ENCODE results near the gene ERBIN. TPM values are rescaled to one million over a fixed set of nuclear protein-coding genes. Genes with fewer than 3 reads are reported as not detected.
"Not testable (repeated sequence)": the region's sequence is repeated elsewhere in the genome, so short reads cannot be mapped to it uniquely, and the experiment has no call there.

The ERBIN gene
- polyA plus RNA-seq, 2 of the 4 experiments (the other 2 are of a cell fraction) = 24.3 to 57.7 TPM

- TF ChIP-seq PBX3 (IDR thresholded peaks at IDR 0.05) = no peak
- no peak for TF ChIP-seq MAZ (IDR thresholded peaks at IDR 0.05; ENCODE audit: borderline replicate concordance, low read depth, low read length)
- TF ChIP-seq, protein P1, sequence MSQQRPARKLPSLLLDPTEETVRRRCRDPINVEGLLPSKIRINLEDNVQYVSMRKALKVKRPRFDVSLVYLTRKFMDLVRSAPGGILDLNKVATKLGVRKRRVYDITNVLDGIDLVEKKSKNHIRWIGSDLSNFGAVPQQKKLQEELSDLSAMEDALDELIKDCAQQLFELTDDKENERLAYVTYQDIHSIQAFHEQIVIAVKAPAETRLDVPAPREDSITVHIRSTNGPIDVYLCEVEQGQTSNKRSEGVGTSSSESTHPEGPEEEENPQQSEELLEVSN (IDR thresholded peaks at IDR 0.05; ENCODE audit: borderline replicate concordance, low read depth) = no peak
- no peak for TF ChIP-seq KDM1A (IDR thresholded peaks at IDR 0.05; ENCODE audit: low read depth)
- TF ChIP-seq RFX5 (IDR thresholded peaks at IDR 0.05) = no peak
- TF ChIP-seq CBX2 (IDR thresholded peaks at IDR 0.05; ENCODE audit: borderline replicate concordance, low read depth) = no peak
- TF ChIP-seq ZFP36 (IDR thresholded peaks at IDR 0.05; ENCODE audit: borderline replicate concordance, partially characterized antibody) = no peak
- TF ChIP-seq FOXS1 (CRISPR knock-in tag; IDR thresholded peaks at IDR 0.05) = no peak
- no peak for TF ChIP-seq CHD4 (IDR thresholded peaks at IDR 0.05; ENCODE audit: borderline replicate concordance)
- no peak for TF ChIP-seq PHF8 (IDR thresholded peaks at IDR 0.05; ENCODE audit: borderline replicate concordance, low read depth)
Measured at GRCh38 chr5:65883461-65883860, 42.9 kb upstream of the ERBIN start (continued).

GRCh38 chr5:65886387-65886786, 40.0 kb upstream of the ERBIN start:
- DNase-seq (ENCODE audit: low read depth in 1 of 2, low spot score in 1 of 2) (no peak), FAIRE-seq (no peak), ATAC-seq (peak; percentile 51 to 54)
- TF ChIP-seq ZNF302 (CRISPR knock-in tag; IDR thresholded peaks at IDR 0.05) = no peak
- no peak for TF ChIP-seq CHD4 (IDR thresholded peaks at IDR 0.05; ENCODE audit: borderline replicate concordance)
- Histone ChIP-seq H3K9me3 (no peaks in the 10 kb centered on the region), H3K4me2 (peak overlapping the region; percentile 84), H3K27ac (peak overlapping the region; percentile 31 to 69; a peak in 4 of 6 replicates), H3K4me3 (no peak overlapping the region), H3K4me1 (peaks cover 15% of the 10 kb centered on the region)
- CTCF ChIA-PET = interaction anchor here (1.6 to 2.0 kb wide), 2 partner anchors 26 to 38 kb away, joined by 3 to 5 read pairs; no protein-coding TSS in a partner anchor
- 62% methylated on average over 7 of the region's 7 CpGs for WGBS (ENCODE audit: missing lambda C conversion rate)
- POLR2A ChIA-PET = interaction anchor here (0.7 kb wide), 1 partner anchor 11 kb away, joined by 3 read pairs; no protein-coding TSS in a partner anchor

DNA sequence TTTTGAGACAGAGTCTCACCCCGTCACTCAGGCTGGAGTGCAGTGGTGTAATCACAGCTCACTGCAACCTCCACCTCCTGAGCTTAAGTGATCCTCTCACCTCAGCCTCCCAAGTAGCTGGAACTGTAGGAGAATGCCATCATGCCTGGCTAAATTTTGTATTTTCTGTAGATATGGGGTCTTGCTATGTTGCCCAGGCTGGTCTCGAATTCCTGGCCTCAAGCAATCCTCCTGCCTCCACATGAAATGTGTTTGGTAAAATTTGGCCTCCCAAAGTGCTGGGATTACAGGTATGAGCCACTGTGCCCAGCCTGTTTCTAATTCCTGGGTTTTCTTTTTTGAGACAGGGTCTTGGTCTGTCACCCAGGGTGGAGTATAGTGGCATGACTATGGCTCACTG, 34.4 kb upstream of the ERBIN start:
- POLR2A ChIA-PET; DNase-seq (ENCODE audit: low read depth in 1 of 2, low spot score in 1 of 2); FAIRE-seq; H3K27ac ChIP-seq; H3K4me2 ChIP-seq; H3K4me1 ChIP-seq; H3K4me3 ChIP-seq; ATAC-seq; H3K9me3 ChIP-seq: not testable (repeated sequence)
- WGBS (ENCODE audit: missing lambda C conversion rate) = 73% methylated on average over 2 of the region's 2 CpGs
- CTCF ChIA-PET = interaction anchor here (0.6 kb wide), 1 partner anchor 34 kb away, joined by 3 read pairs; no protein-coding TSS in a partner anchor

DNA sequence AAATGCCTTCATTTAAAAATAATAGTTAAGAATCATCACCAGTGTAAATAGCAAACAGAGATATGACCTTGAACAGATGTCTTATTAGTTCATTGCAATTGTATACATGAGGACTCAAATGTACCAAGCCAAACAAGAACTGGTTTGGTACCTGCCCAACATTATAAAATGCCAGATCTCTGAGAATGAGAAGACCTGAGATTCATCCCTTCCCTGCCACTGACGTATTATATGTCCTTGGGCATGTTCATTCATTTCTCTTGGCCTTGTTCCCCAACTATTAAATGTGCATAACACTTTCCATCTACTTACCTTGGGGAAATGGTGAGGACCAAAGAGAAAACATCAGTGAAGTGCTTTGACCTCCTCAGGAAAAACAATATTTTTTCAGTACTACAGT, 33.6 kb upstream of the ERBIN start:
- H3K4me3 ChIP-seq = no peak overlapping the region
- DNase-seq (ENCODE audit: low read depth in 1 of 2, low spot score in 1 of 2) (no peak), ATAC-seq (no peak), FAIRE-seq (no peak)
- no peak overlapping the region for H3K27ac ChIP-seq
- CTCF ChIA-PET = interaction anchor here (0.6 kb wide), 1 partner anchor 35 kb away, joined by 3 read pairs; no protein-coding TSS in a partner anchor
- POLR2A ChIA-PET = no interaction called here
- no peak overlapping the region for H3K4me2 ChIP-seq
- no peaks in the 10 kb centered on the region for H3K9me3 ChIP-seq
- TF ChIP-seq NR3C1 (IDR thresholded peaks at IDR 0.05) = no peak
- TF ChIP-seq POLR2AphosphoS2 (conservative IDR thresholded peaks at IDR 0.05; ENCODE audit: low read length) = no peak
- TF ChIP-seq JUN (IDR thresholded peaks at IDR 0.05) = no peak
- 67% methylated on average over 1 of the region's 1 CpG for WGBS (ENCODE audit: missing lambda C conversion rate)
- H3K4me1 ChIP-seq = no peaks in the 10 kb centered on the region

DNA sequence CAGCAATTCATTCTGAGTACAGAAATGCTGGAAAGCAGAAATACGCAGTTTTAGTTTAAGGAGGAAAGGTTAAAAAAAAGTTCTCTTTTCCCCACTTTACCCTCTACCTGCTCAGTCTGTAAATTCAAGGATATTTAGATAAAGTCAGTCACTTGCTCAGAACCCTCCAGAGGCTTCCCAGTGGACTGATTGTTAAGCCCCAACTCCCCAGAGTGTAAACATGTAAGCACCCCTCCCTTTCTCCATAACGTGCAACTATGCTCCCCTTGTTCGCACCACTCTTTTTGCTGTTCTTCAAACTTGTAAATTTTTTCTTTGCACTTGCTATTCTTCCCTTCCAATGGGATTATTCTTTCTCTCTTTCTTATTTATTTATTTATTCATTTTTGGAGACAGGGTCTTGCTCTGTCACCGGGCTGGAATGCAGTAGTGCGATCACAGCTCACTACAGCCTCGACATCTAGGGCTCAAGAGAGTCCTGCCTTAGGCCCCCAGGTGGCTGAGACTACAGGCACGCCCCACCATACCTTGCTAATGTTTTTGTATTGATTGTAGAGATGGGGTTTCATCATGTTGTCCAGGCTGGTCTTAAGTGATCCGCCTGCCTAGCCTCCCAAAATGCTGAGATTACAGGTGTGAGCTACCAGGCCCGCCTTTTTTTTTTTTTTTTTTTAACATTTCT, 32.5 kb upstream of the ERBIN start:
- H3K9me3 ChIP-seq = no peaks in the 10 kb centered on the region
- POLR2A ChIA-PET = no interaction called here
- no peak overlapping the region for H3K27ac ChIP-seq
- CTCF ChIA-PET = interaction anchor here (0.7 kb wide), 1 partner anchor 107 kb away, joined by 3 read pairs; no protein-coding TSS in a partner anchor
- H3K4me3 ChIP-seq = no peak overlapping the region
- no peak overlapping the region for H3K4me2 ChIP-seq
- FAIRE-seq (no peak), DNase-seq (ENCODE audit: low read depth in 1 of 2, low spot score in 1 of 2) (no peak), ATAC-seq (no peak)
- 86% methylated on average over 9 of the region's 9 CpGs for WGBS (ENCODE audit: missing lambda C conversion rate)
- no peaks in the 10 kb centered on the region for H3K4me1 ChIP-seq
- TF ChIP-seq CHD4 (IDR thresholded peaks at IDR 0.05; ENCODE audit: borderline replicate concordance) = no peak
- TF ChIP-seq MAZ (IDR thresholded peaks at IDR 0.05; ENCODE audit: borderline replicate concordance, low read depth, low read length) = no peak
- TF ChIP-seq FOXS1 (CRISPR knock-in tag; IDR thresholded peaks at IDR 0.05) = no peak
- no peak for TF ChIP-seq ZSCAN20 (CRISPR knock-in tag; IDR thresholded peaks at IDR 0.05)
- TF ChIP-seq GATA3 (IDR thresholded peaks at IDR 0.05; ENCODE audit: borderline replicate concordance) = no peak
- TF ChIP-seq, protein P2, sequence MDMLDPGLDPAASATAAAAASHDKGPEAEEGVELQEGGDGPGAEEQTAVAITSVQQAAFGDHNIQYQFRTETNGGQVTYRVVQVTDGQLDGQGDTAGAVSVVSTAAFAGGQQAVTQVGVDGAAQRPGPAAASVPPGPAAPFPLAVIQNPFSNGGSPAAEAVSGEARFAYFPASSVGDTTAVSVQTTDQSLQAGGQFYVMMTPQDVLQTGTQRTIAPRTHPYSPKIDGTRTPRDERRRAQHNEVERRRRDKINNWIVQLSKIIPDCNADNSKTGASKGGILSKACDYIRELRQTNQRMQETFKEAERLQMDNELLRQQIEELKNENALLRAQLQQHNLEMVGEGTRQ (IDR thresholded peaks at IDR 0.05) = no peak
- no peak for TF ChIP-seq SMC3 (IDR thresholded peaks at IDR 0.05)
- TF ChIP-seq HOXA7 (CRISPR knock-in tag; IDR thresholded peaks at IDR 0.05) = no peak
- TF ChIP-seq HDAC2 (IDR thresholded peaks at IDR 0.05) = no peak

Measured in A549 (cell line).